D721Med (cell line): ENCODE measurements around the gene SOX18.

Source experiments
- DNase-seq: peaks from one replicate; pipeline ENCODE4 v3.0.0; 2011; ENCODE audit warnings: low spot score; ENCODE audit not compliant: insufficient read length
- FAIRE-seq: peaks from 2 replicates; lab custom pipeline; 2011; peaks lifted over from hg19 to GRCh38; lab: Jason Lieb, UNC
- CTCF ChIP-seq: IDR thresholded peaks from 2 replicates; pipeline ENCODE4 v1.5.1; 2012; ENCODE audit warnings: mild to moderate bottlenecking, control low read depth; ENCODE audit not compliant: insufficient read depth; ENCODE audit errors: missing control alignments

Gene SOX18

GRCh38 chr20:64080013-64080812, 30.8 kb upstream of the SOX18 start, which contains the start of gene OPRL1:
Gene OPRL1, plus strand, starts transcription at chr20:64080082. Its CDS starts 12,639 bp downstream, at chr20:64092721.
- DNase-seq: no peak
- no peak for TF ChIP-seq CTCF

GRCh38 chr20:64079273-64080012, 30.0 kb upstream of the SOX18 start, which contains the start of gene RGS19:
Gene RGS19, minus strand, starts transcription at chr20:64079518. Its CDS starts 2,632 bp downstream, at chr20:64076886.
- TF ChIP-seq CTCF: no peak
- FAIRE-seq: no peak
- peak; percentile 43 for DNase-seq

More at GRCh38 chr20:64080013-64080812, 30.8 kb upstream of the SOX18 start, which contains the start of gene OPRL1:
- no peak for FAIRE-seq

GRCh38 chr20:64078934-64079272, 29.5 kb upstream of the SOX18 start:
- FAIRE-seq: no peak
- no peak for DNase-seq
- TF ChIP-seq CTCF: no peak

- FAIRE-seq (no peak), DNase-seq (no peak)
Measured at GRCh38 chr20:64077876-64078551, 28.6 kb upstream of the SOX18 start.

GRCh38 chr20:64077541-64077875, 28.1 kb upstream of the SOX18 start:
- FAIRE-seq (no peak), DNase-seq (no peak)
- TF ChIP-seq CTCF: no peak

More at GRCh38 chr20:64077876-64078551, 28.6 kb upstream of the SOX18 start:
- no peak for TF ChIP-seq CTCF

- FAIRE-seq (no peak), DNase-seq (no peak)
- TF ChIP-seq CTCF: no peak
Measured at GRCh38 chr20:64077094-64077493, 27.7 kb upstream of the SOX18 start.
